Body of pancreas (tissue), 4 donors: Measurements from ENCODE around the gene SLC29A1.

Source experiments
- POLR2A ChIP-seq, 3 donors: fragments of 450-650 bp; IDR thresholded peaks; one replicate each; pipeline ENCODE4 v1.6.1; 2016; ENCODE audit warnings: antibody characterized with exemption in 3 of 3, mild to moderate bottlenecking in 2 of 3
- TF ChIP-seq, protein P1 (sequence below), 7 experiments: fragments of 450-650 bp in 4 of 7; fragments of 200-600 bp in 3 of 7; sonication (generic) in 3 of 7; IDR thresholded peaks; one replicate each; pipeline ENCODE4 v1.5.1; 2016 to 2019; ENCODE audit warnings: antibody characterized with exemption in 7 of 7

DNA sequence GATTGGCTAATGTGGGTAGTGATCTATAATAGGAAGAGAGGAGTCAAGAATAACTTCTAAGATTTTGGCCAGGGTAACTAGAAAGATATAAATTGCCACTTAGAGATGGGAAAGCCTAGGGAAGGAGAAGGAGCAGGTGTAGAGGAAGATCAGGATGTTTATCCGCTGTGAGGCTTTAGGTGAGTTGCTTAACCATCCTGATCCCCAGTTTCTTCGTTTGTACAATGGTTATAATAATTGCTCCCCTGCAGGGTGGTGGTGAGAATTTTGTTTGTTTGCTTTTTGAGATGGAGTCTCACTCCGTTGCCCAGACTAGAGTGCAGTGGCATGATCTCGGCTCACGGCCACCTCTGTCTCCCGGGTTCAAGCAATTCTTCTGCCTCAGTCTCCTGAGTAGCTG is 9.1 kb upstream of the SLC29A1 start:
- TF ChIP-seq, protein P1, sequence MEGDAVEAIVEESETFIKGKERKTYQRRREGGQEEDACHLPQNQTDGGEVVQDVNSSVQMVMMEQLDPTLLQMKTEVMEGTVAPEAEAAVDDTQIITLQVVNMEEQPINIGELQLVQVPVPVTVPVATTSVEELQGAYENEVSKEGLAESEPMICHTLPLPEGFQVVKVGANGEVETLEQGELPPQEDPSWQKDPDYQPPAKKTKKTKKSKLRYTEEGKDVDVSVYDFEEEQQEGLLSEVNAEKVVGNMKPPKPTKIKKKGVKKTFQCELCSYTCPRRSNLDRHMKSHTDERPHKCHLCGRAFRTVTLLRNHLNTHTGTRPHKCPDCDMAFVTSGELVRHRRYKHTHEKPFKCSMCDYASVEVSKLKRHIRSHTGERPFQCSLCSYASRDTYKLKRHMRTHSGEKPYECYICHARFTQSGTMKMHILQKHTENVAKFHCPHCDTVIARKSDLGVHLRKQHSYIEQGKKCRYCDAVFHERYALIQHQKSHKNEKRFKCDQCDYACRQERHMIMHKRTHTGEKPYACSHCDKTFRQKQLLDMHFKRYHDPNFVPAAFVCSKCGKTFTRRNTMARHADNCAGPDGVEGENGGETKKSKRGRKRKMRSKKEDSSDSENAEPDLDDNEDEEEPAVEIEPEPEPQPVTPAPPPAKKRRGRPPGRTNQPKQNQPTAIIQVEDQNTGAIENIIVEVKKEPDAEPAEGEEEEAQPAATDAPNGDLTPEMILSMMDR (IDR thresholded peaks at IDR 0.05), result no peak
- TF ChIP-seq POLR2A (IDR thresholded peaks at IDR 0.05), result no peak
